Measurements from ENCODE around the gene ELP5. TPM values are rescaled to one million over a fixed set of nuclear protein-coding genes. Genes with fewer than 3 reads are reported as not detected.
A peak's percentile ranks its signal among the peaks of the same experiment; 100 is the strongest.

The ELP5 gene
- total RNA-seq, 4 donors from 2014 or later, result 24.9 to 33.3 (median 27.8) TPM

GRCh38 chr17:7246779-7247178 lies 5.2 kb upstream of the ELP5 start:
- Histone ChIP-seq H3K4me3 (no peak overlapping the region), H3K4me1 (peaks cover 36 to 51% (median 44%) of the 10 kb centered on the region in 4 donors), H3K9me3 (no peaks in the 10 kb centered on the region), H3K36me3 (peaks cover 28 to 37% (median 35%) of the 10 kb centered on the region in 4 donors), H3K27me3 (no peaks in the 10 kb centered on the region), H3K27ac (replicated peaks in 1 of 4) (no peak overlapping the region)
- 81% methylated on average over 5 of the region's 5 CpGs for WGBS
- intact Hi-C loops (cut with DNase I), result no loop called here
- no peak for TF ChIP-seq EP300 (IDR thresholded peaks at IDR 0.05)
- no peak for TF ChIP-seq POLR2A (IDR thresholded peaks at IDR 0.05; ENCODE audit: low read depth)
- TF ChIP-seq, protein P1, sequence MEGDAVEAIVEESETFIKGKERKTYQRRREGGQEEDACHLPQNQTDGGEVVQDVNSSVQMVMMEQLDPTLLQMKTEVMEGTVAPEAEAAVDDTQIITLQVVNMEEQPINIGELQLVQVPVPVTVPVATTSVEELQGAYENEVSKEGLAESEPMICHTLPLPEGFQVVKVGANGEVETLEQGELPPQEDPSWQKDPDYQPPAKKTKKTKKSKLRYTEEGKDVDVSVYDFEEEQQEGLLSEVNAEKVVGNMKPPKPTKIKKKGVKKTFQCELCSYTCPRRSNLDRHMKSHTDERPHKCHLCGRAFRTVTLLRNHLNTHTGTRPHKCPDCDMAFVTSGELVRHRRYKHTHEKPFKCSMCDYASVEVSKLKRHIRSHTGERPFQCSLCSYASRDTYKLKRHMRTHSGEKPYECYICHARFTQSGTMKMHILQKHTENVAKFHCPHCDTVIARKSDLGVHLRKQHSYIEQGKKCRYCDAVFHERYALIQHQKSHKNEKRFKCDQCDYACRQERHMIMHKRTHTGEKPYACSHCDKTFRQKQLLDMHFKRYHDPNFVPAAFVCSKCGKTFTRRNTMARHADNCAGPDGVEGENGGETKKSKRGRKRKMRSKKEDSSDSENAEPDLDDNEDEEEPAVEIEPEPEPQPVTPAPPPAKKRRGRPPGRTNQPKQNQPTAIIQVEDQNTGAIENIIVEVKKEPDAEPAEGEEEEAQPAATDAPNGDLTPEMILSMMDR (IDR thresholded peaks at IDR 0.05), result no peak
- no peak for TF ChIP-seq POLR2AphosphoS5 (IDR thresholded peaks at IDR 0.05)
- DNase-seq (ENCODE audit: extremely low spot score), result no peak

DNA sequence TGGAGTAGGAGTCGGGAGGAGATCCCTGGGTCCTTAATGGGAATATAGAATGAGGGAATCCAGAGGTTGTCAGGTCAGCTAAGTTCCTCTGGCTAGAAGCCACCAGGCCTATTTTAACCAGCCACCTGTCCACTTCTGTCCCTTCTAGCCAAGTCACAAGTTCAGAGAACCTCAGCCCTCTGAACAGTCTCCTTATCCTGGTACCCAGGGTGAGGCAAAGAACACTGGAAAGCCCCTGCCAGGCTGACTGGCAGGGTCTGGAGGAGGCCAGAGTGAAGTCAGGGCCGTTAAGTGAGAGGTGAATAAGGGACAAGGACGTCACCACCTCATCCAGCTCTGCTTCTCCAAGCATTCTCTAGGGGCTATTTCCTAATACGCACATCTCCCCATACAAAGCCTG lies 3.2 kb upstream of the ELP5 start:
- Histone ChIP-seq H3K4me1 (peaks cover 39 to 56% (median 49%) of the 10 kb centered on the region in 4 donors), H3K36me3 (peaks cover 28 to 35% (median 34%) of the 10 kb centered on the region in 4 donors), H3K9me3 (no peaks in the 10 kb centered on the region), H3K27ac (replicated peaks in 1 of 4) (peak overlapping the region in 1 of 4 donors; percentile 10), H3K27me3 (no peaks in the 10 kb centered on the region), H3K4me3 (no peak overlapping the region)
- TF ChIP-seq POLR2A (IDR thresholded peaks at IDR 0.05; ENCODE audit: low read depth) (no peak), POLR2AphosphoS5 (IDR thresholded peaks at IDR 0.05) (no peak), EP300 (IDR thresholded peaks at IDR 0.05) (no peak)
- TF ChIP-seq, protein P1 (IDR thresholded peaks at IDR 0.05), result no peak
- WGBS, result 65% methylated on average over 4 of the region's 4 CpGs
- no peak for DNase-seq (ENCODE audit: extremely low spot score)
- intact Hi-C loops (cut with DNase I), result no loop called here

GRCh38 chr17:7249214-7249613 lies 2.8 kb upstream of the ELP5 start:
- DNase-seq (ENCODE audit: extremely low spot score), result no peak
- Histone ChIP-seq H3K27ac (replicated peaks in 1 of 4) (peak overlapping the region in 1 of 4 donors; percentile 10), H3K27me3 (no peaks in the 10 kb centered on the region), H3K36me3 (peaks cover 24 to 34% (median 32%) of the 10 kb centered on the region in 4 donors), H3K4me1 (peaks cover 36 to 53% (median 45%) of the 10 kb centered on the region in 4 donors), H3K9me3 (no peaks in the 10 kb centered on the region), H3K4me3 (peak overlapping the region in 1 of 4 donors; percentile 95)
- 75% methylated on average over 6 of the region's 6 CpGs for WGBS
- intact Hi-C loops (cut with DNase I), result no loop called here
- no peak for TF ChIP-seq EP300 (IDR thresholded peaks at IDR 0.05)
- TF ChIP-seq POLR2A (IDR thresholded peaks at IDR 0.05; ENCODE audit: low read depth), result no peak
- TF ChIP-seq, protein P1 (IDR thresholded peaks at IDR 0.05), result no peak
- TF ChIP-seq POLR2AphosphoS5 (IDR thresholded peaks at IDR 0.05), result no peak

DNA sequence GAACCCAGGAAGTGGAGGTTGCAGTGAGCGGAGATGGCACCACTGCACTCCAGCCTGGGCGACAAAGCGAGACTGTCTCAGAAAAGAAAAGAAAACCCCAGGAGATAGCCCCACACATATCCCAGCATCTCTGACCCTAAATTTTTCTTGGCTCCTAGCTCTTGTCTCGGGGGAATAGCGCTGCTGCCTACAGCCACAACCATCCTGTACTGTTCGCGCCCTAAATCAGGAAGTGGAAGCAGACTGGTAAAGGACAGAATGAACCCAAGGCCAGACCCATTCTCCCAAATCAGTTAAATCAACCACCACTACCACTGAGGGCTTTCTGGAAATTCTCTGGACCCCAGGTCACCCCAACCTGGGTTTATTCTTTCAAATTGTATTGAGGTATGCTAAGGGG lies 2.2 kb upstream of the ELP5 start:
- H3K27me3 ChIP-seq, result no peaks in the 10 kb centered on the region
- no peak for DNase-seq (ENCODE audit: extremely low spot score)
- peaks cover 24 to 34% (median 32%) of the 10 kb centered on the region in 4 donors for H3K36me3 ChIP-seq
- no peaks in the 10 kb centered on the region for H3K9me3 ChIP-seq
- intact Hi-C loops (cut with DNase I), result loop anchor here (10.0 kb wide), 1 partner anchor 305 kb away; the partner anchor contains the start of gene TNFSF13
- peaks cover 36 to 52% (median 45%) of the 10 kb centered on the region in 4 donors for H3K4me1 ChIP-seq
- peak overlapping the region; percentile 78 to 98 (median 96) for H3K4me3 ChIP-seq
- 86% methylated on average over 7 of the region's 7 CpGs for WGBS
- TF ChIP-seq POLR2AphosphoS5 (IDR thresholded peaks at IDR 0.05) (no peak), EP300 (IDR thresholded peaks at IDR 0.05) (no peak), POLR2A (IDR thresholded peaks at IDR 0.05; ENCODE audit: low read depth) (no peak)
- TF ChIP-seq, protein P1 (IDR thresholded peaks at IDR 0.05), result no peak
- H3K27ac ChIP-seq (replicated peaks in 1 of 4), result peak overlapping the region in 3 of 4 donors; percentile 98 to 100 (median 99)

Data from esophagus muscularis mucosa (tissue), 4 donors.